Measurements from ENCODE around the gene C1orf105.

C1orf105 gene

GRCh38 chr1:172390683-172391551 lies 29.6 kb upstream of the C1orf105 start:
- Histone ChIP-seq H3K4me3 (ENCODE audit: low read depth, low read length) (no peak overlapping the region), H3K36me3 (ENCODE audit: control insufficient read depth in 2 of 2, insufficient read depth in 1 of 2, low read length in 2 of 2) (no peaks in the 10 kb centered on the region), H3K4me1 (ENCODE audit: control insufficient read depth, insufficient read depth, low read length) (no peaks in the 10 kb centered on the region), H3K9me3 (ENCODE audit: control insufficient read depth, insufficient read depth, low read depth, low read length) (no peaks in the 10 kb centered on the region), H3K27ac (ENCODE audit: extremely low read depth, low read depth, low read length) (no peak overlapping the region)
- TF ChIP-seq ZNF423 (tag by site-specific recombination; IDR thresholded peaks at IDR 0.05) = no peak
- no peak for TF ChIP-seq ZBTB1 (tag by site-specific recombination; IDR thresholded peaks at IDR 0.05)
- no peak for TF ChIP-seq ZNF776 (tag by site-specific recombination; IDR thresholded peaks at IDR 0.05; ENCODE audit: borderline replicate concordance)
- TF ChIP-seq OSR2 (tag by site-specific recombination; IDR thresholded peaks at IDR 0.05) = no peak
- TF ChIP-seq KLF7 (tag by site-specific recombination; IDR thresholded peaks at IDR 0.05; ENCODE audit: borderline replicate concordance) = no peak
- TF ChIP-seq ZNF518A (tag by site-specific recombination; conservative IDR thresholded peaks at IDR 0.05; ENCODE audit: low read depth) = no peak
- no peak for TF ChIP-seq ZNF169 (tag by site-specific recombination; IDR thresholded peaks at IDR 0.05)
- no peak for TF ChIP-seq KLF8 (tag by site-specific recombination; IDR thresholded peaks at IDR 0.05)
- no peak for TF ChIP-seq ZNF624 (tag by site-specific recombination; IDR thresholded peaks at IDR 0.05)
- no peak for TF ChIP-seq YY1 (tag by site-specific recombination; IDR thresholded peaks at IDR 0.05)
- no peak for TF ChIP-seq ZBTB11 (tag by site-specific recombination; conservative IDR thresholded peaks at IDR 0.05; ENCODE audit: low read depth)
- no peak for TF ChIP-seq ZNF280D (tag by site-specific recombination; IDR thresholded peaks at IDR 0.05)
- TF ChIP-seq ZNF558 (tag by site-specific recombination; IDR thresholded peaks at IDR 0.05) = no peak
- no peak for TF ChIP-seq ZNF654 (tag by site-specific recombination; IDR thresholded peaks at IDR 0.05; ENCODE audit: low read depth)
- TF ChIP-seq ZNF23 (tag by site-specific recombination; IDR thresholded peaks at IDR 0.05; ENCODE audit: borderline replicate concordance) = no peak
- TF ChIP-seq ZNF114 (tag by site-specific recombination; IDR thresholded peaks at IDR 0.05) = no peak
- ChIA-PET CTCF (interaction anchor here (1.1 kb wide), 1 partner anchor 12 kb away, joined by 3 read pairs; no protein-coding TSS in a partner anchor), POLR2A (no interaction called here)

All from HEK293 (cell line).